Neural progenitor cell (in vitro differentiated cells): Measurements from ENCODE around the gene GREM1. TPM values are rescaled to one million over a fixed set of nuclear protein-coding genes. Genes with fewer than 3 reads are reported as not detected.

ENCODE experiments used
- DNase-seq: peaks from one replicate; pipeline ENCODE4 v3.0.0-alpha.2; 2016; ENCODE audit warnings: low spot score
- H2AFZ ChIP-seq: fragments of 200-600 bp; sonication (generic); replicated peaks from 2 replicates; pipeline ENCODE4 v1.6.1; 2016; ENCODE audit warnings: antibody characterized with exemption
- H3F3A ChIP-seq: fragments of 200-600 bp; sonication (generic); 2 replicates; pipeline ENCODE4 v1.6.1; 2016; ENCODE audit warnings: antibody characterized with exemption, low read depth
- H3K27ac ChIP-seq: fragments of 200-600 bp; sonication (generic); 2 replicates; pipeline ENCODE4 v1.5.1; 2016; ENCODE audit warnings: mild to moderate bottlenecking
- H3K27me3 ChIP-seq: fragments of 200-600 bp; sonication (generic); 2 replicates; pipeline ENCODE4 v1.6.1; 2016; ENCODE audit warnings: mild to moderate bottlenecking, moderate library complexity
- H3K36me3 ChIP-seq: fragments of 200-600 bp; sonication (generic); 2 replicates; pipeline ENCODE4 v1.5.1; 2016
- H3K4me1 ChIP-seq: fragments of 200-600 bp; sonication (generic); 2 replicates; pipeline ENCODE4 v1.6.1; 2016; ENCODE audit warnings: mixed run types
- H3K4me2 ChIP-seq: fragments of 200-600 bp; sonication (generic); 2 replicates; pipeline ENCODE4 v1.6.1; 2016
- H3K4me3 ChIP-seq: fragments of 200-600 bp; sonication (generic); 2 replicates; pipeline ENCODE4 v1.5.1; 2016
- H3K79me2 ChIP-seq: fragments of 200-600 bp; sonication (generic); 2 replicates; pipeline ENCODE4 v1.6.1; 2016; ENCODE audit warnings: low read depth
- H3K9ac ChIP-seq: fragments of 200-600 bp; sonication (generic); 2 replicates; pipeline ENCODE4 v1.6.1; 2016
- H3K9me3 ChIP-seq: fragments of 200-600 bp; sonication (generic); 2 replicates; pipeline ENCODE4 v1.5.1; 2016; ENCODE audit warnings: low read depth
- H4K20me1 ChIP-seq: fragments of 200-600 bp; sonication (generic); 2 replicates; pipeline ENCODE4 v1.6.1; 2016; ENCODE audit warnings: low read depth
- H3K27ac Mint-ChIP-seq: 3 replicates; pipeline ENCODE4 v1.8.0; 2021; ENCODE audit warnings: mixed read lengths
- H3K27me3 Mint-ChIP-seq: 2 replicates; pipeline ENCODE4 v1.8.0; 2022; ENCODE audit warnings: low read depth, mild to moderate bottlenecking, inconsistent platforms, moderate library complexity, mixed read lengths; ENCODE audit not compliant: insufficient read depth
- H3K36me3 Mint-ChIP-seq: 3 replicates; pipeline ENCODE4 v1.8.0; 2021; ENCODE audit warnings: mixed read lengths
- H3K4me1 Mint-ChIP-seq: 3 replicates; pipeline ENCODE4 v1.8.0; 2021; ENCODE audit warnings: mixed read lengths
- H3K4me3 Mint-ChIP-seq: 3 replicates; pipeline ENCODE4 v1.8.0; 2021; ENCODE audit warnings: mild to moderate bottlenecking, moderate library complexity, mixed read lengths
- H3K9me3 Mint-ChIP-seq: 3 replicates; pipeline ENCODE4 v1.8.0; 2020; ENCODE audit warnings: mixed read lengths
- EZH2 ChIP-seq: fragments of 200-600 bp; sonication (generic); IDR thresholded peaks from 2 replicates; pipeline ENCODE4 v1.6.1; 2017; ENCODE audit warnings: antibody characterized with exemption, mild to moderate bottlenecking, moderate library complexity
- EZH2phosphoT487 ChIP-seq: fragments of 200-600 bp; sonication (generic); IDR thresholded peaks from 2 replicates; pipeline ENCODE4 v1.6.1; 2017; ENCODE audit warnings: antibody characterized with exemption
- total RNA-seq: library from RNA; depleted of rRNA; stranded (reverse); fragments of >200 nt; gene quantifications from 2 replicates; pipeline ENCODE4 v1.2.3, GENCODE V29; 2015; ENCODE audit warnings: low replicate concordance
- TF ChIP-seq, protein P1 (sequence below): fragments of 200-600 bp; sonication (generic); IDR thresholded peaks from 2 replicates; pipeline ENCODE4 v1.5.1; 2017; ENCODE audit warnings: antibody characterized with exemption, mild to moderate bottlenecking

The GREM1 gene
- total RNA-seq, 1 donor from 2014 or later: 4.4 TPM

DNA sequence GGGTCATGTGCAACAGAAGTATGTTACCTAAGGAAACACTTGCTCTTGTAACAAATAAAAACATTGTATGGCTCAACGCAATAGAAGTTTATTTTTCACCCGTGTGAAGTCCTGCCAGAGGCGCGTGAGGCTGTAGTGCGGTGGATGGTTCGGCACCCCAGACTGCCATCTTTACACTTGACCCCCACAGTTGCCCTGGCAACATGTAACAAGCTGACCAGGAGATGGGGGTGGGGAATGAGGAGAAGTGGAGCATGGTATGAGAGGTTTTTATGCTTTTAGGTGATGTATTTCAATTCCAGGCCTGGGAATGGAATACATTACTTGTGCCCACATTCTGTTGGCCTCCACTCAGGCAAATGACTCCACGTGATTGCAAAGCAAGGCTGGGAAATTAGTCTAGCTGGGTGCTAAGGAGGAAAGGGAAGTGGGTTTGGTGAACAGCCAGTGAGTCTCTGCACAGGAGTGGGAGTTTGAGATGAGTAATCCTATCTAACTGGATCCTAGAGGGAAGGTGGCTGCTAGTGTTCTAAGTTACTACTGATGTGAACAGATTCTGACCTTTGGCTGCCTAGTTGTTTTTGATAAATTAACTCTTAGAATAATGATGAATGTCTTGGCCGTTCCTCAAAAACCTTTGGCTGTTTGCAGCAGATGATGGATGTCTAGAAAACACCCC, 33.8 kb upstream of the GREM1 start:
- H3K36me3 Mint-ChIP-seq: no peaks in the 10 kb centered on the region
- peaks cover under 1% of the 10 kb centered on the region for H3K27me3 Mint-ChIP-seq
- no peak overlapping the region for H3K4me3 Mint-ChIP-seq
- H3K4me3 ChIP-seq: no peak overlapping the region
- no peak overlapping the region for H3K27ac ChIP-seq
- no peaks in the 10 kb centered on the region for H3K9me3 Mint-ChIP-seq
- H4K20me1 ChIP-seq: no peaks in the 10 kb centered on the region
- H3K4me1 Mint-ChIP-seq: peaks cover 2% of the 10 kb centered on the region
- no peaks in the 10 kb centered on the region for H3K9me3 ChIP-seq
- no peak overlapping the region for H2AFZ ChIP-seq
- no peak overlapping the region for H3K4me2 ChIP-seq
- TF ChIP-seq EZH2phosphoT487: no peak
- no peaks in the 10 kb centered on the region for H3K4me1 ChIP-seq
- H3K9ac ChIP-seq: no peak overlapping the region
- no peaks in the 10 kb centered on the region for H3K36me3 ChIP-seq
- no peaks in the 10 kb centered on the region for H3K79me2 ChIP-seq
- H3K27ac Mint-ChIP-seq: no peak overlapping the region
- DNase-seq: no peak
- no peaks in the 10 kb centered on the region for H3K27me3 ChIP-seq
- H3F3A ChIP-seq: no peaks in the 10 kb centered on the region

DNA sequence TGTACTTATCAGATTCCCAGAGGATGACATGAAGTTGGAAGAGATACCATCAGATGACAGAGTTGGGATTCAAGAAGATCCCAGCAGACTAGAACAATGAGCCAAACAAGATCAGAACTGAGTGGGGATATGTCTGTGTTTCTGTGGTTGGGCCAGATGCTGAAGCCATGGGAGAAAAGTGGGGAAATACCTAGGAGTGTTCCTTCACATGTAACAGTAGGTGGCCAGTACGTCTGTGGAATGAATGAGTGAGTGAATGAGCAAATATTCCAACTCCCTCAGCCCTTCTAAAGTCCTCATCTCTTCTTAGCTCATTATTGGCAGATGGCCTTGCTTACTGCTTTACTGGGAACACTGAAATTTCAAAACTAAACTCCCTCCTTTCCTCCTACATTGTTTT, 32.2 kb upstream of the GREM1 start:
- no peak for DNase-seq
- H3K9me3 ChIP-seq: no peaks in the 10 kb centered on the region
- no peak overlapping the region for H3K27ac ChIP-seq
- TF ChIP-seq EZH2phosphoT487: no peak
- TF ChIP-seq EZH2: no peak
- TF ChIP-seq, protein P1, sequence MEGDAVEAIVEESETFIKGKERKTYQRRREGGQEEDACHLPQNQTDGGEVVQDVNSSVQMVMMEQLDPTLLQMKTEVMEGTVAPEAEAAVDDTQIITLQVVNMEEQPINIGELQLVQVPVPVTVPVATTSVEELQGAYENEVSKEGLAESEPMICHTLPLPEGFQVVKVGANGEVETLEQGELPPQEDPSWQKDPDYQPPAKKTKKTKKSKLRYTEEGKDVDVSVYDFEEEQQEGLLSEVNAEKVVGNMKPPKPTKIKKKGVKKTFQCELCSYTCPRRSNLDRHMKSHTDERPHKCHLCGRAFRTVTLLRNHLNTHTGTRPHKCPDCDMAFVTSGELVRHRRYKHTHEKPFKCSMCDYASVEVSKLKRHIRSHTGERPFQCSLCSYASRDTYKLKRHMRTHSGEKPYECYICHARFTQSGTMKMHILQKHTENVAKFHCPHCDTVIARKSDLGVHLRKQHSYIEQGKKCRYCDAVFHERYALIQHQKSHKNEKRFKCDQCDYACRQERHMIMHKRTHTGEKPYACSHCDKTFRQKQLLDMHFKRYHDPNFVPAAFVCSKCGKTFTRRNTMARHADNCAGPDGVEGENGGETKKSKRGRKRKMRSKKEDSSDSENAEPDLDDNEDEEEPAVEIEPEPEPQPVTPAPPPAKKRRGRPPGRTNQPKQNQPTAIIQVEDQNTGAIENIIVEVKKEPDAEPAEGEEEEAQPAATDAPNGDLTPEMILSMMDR: no peak
- H3K4me2 ChIP-seq: no peak overlapping the region
- H3K27me3 ChIP-seq: no peaks in the 10 kb centered on the region
- no peak overlapping the region for H2AFZ ChIP-seq
- Mint-ChIP-seq H3K4me1 (peaks cover 2% of the 10 kb centered on the region), H3K36me3 (no peaks in the 10 kb centered on the region), H3K27ac (no peak overlapping the region), H3K4me3 (no peak overlapping the region), H3K27me3 (no peaks in the 10 kb centered on the region), H3K9me3 (no peaks in the 10 kb centered on the region)
- H3K4me1 ChIP-seq: no peaks in the 10 kb centered on the region
- H4K20me1 ChIP-seq: no peaks in the 10 kb centered on the region
- H3K4me3 ChIP-seq: no peak overlapping the region
- H3K79me2 ChIP-seq: no peaks in the 10 kb centered on the region
- no peak overlapping the region for H3K9ac ChIP-seq
- H3K36me3 ChIP-seq: no peaks in the 10 kb centered on the region
- H3F3A ChIP-seq: no peaks in the 10 kb centered on the region

DNA sequence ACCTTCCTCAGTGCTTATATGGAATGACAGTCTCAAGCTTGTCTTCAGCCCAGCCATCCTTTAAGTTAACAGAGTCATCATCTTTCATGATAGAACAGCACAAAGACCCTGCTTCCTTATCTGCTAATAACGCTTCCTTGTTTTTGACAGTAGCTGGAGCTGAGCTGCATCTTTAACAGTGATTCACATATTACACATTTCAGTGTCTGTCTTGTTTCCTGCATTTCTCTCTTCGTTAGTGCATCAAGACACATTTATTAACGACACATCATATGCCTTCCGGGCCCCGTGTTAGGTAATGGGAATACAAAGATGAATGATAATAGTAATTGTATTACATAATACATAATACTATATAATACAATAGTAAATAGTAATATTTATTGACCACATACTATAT, 30.2 kb upstream of the GREM1 start:
- no peak overlapping the region for H3K4me3 ChIP-seq
- no peak overlapping the region for H3K4me2 ChIP-seq
- Mint-ChIP-seq H3K9me3 (no peaks in the 10 kb centered on the region), H3K36me3 (no peaks in the 10 kb centered on the region), H3K4me1 (peaks cover 2% of the 10 kb centered on the region), H3K27me3 (no peaks in the 10 kb centered on the region), H3K4me3 (no peak overlapping the region), H3K27ac (no peak overlapping the region)
- no peaks in the 10 kb centered on the region for H3F3A ChIP-seq
- H3K9ac ChIP-seq: no peak overlapping the region
- H3K9me3 ChIP-seq: no peaks in the 10 kb centered on the region
- TF ChIP-seq, protein P1: no peak
- TF ChIP-seq EZH2 (no peak), EZH2phosphoT487 (no peak)
- DNase-seq: no peak
- no peaks in the 10 kb centered on the region for H3K79me2 ChIP-seq
- H2AFZ ChIP-seq: no peak overlapping the region
- H3K36me3 ChIP-seq: no peaks in the 10 kb centered on the region
- H3K27me3 ChIP-seq: no peaks in the 10 kb centered on the region
- H3K27ac ChIP-seq: no peak overlapping the region
- no peaks in the 10 kb centered on the region for H4K20me1 ChIP-seq
- H3K4me1 ChIP-seq: no peaks in the 10 kb centered on the region

DNA sequence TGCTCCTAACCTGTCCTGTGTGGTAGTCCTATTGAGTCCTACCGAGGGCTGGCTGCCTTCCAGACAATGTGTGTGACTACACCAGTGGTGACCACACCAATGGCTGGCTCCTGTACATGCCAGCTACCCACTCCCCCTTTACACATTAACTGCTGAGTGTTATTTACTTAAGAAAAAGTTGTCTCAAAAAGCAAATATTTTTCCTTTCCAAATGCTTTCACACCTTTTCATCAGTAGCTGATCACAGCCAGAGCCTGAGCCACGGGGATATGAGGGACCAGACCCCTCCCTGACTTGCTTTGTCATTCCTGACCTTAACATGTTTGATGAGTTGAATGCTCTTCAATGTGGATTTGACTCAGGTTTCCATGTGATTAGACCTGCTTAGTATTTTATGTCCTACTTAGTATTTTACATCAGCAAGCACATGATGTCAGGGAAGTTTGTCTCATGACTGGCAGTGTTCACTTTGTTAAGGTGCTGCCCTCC, 29.6 kb upstream of the GREM1 start:
- no peak overlapping the region for H3K4me3 ChIP-seq
- TF ChIP-seq, protein P1: no peak
- TF ChIP-seq EZH2phosphoT487 (no peak), EZH2 (no peak)
- Mint-ChIP-seq H3K27me3 (no peaks in the 10 kb centered on the region), H3K4me1 (peaks cover 2% of the 10 kb centered on the region), H3K36me3 (no peaks in the 10 kb centered on the region), H3K4me3 (no peak overlapping the region), H3K9me3 (no peaks in the 10 kb centered on the region), H3K27ac (no peak overlapping the region)
- no peak overlapping the region for H3K4me2 ChIP-seq
- H4K20me1 ChIP-seq: no peaks in the 10 kb centered on the region
- DNase-seq: no peak
- no peak overlapping the region for H2AFZ ChIP-seq
- no peaks in the 10 kb centered on the region for H3K79me2 ChIP-seq
- H3F3A ChIP-seq: no peaks in the 10 kb centered on the region
- H3K9me3 ChIP-seq: no peaks in the 10 kb centered on the region
- no peaks in the 10 kb centered on the region for H3K36me3 ChIP-seq
- H3K27me3 ChIP-seq: no peaks in the 10 kb centered on the region
- no peak overlapping the region for H3K27ac ChIP-seq
- no peak overlapping the region for H3K9ac ChIP-seq
- no peaks in the 10 kb centered on the region for H3K4me1 ChIP-seq
